ENCODE data around the gene BICC1. TPM values are rescaled to one million over a fixed set of nuclear protein-coding genes. Genes with fewer than 3 reads are reported as not detected.

Gene BICC1
- total RNA-seq, 1 donor from 2014 or later = 0.41 TPM

- no peaks in the 10 kb centered on the region for H3K27me3 ChIP-seq
- Mint-ChIP-seq H3K27me3 (ENCODE audit: insufficient read depth, low read depth) (peaks cover 3% of the 10 kb centered on the region), H3K36me3 (no peaks in the 10 kb centered on the region), H3K9me3 (peaks cover 2% of the 10 kb centered on the region), H3K27ac (no peak overlapping the region), H3K4me3 (no peak overlapping the region), H3K4me1 (peaks cover 27% of the 10 kb centered on the region)
- H3F3A ChIP-seq (ENCODE audit: low read depth) = no peaks in the 10 kb centered on the region
- no peak overlapping the region for H3K4me2 ChIP-seq
- H3K79me2 ChIP-seq (ENCODE audit: low read depth) = no peaks in the 10 kb centered on the region
- TF ChIP-seq CTCF (IDR thresholded peaks at IDR 0.05) = no peak
- no peak for TF ChIP-seq EZH2 (IDR thresholded peaks at IDR 0.05)
- TF ChIP-seq EZH2phosphoT487 (IDR thresholded peaks at IDR 0.05) = no peak
- H3K4me1 ChIP-seq = no peaks in the 10 kb centered on the region
- no peak for DNase-seq (ENCODE audit: low spot score)
- H3K9me3 ChIP-seq (ENCODE audit: low read depth) = no peaks in the 10 kb centered on the region
- no peak overlapping the region for H2AFZ ChIP-seq (replicated peaks)
- H4K20me1 ChIP-seq (ENCODE audit: low read depth) = no peaks in the 10 kb centered on the region
- H3K27ac ChIP-seq = no peak overlapping the region
- H3K4me3 ChIP-seq = no peak overlapping the region
- no peaks in the 10 kb centered on the region for H3K36me3 ChIP-seq
- H3K9ac ChIP-seq = no peak overlapping the region
These were observed 240.0 kb downstream of the BICC1 start for GRCh38 chr10:58752665-58753064.

- H3K27ac Mint-ChIP-seq = no peak overlapping the region
These were observed 240.8 kb downstream of the BICC1 start for GRCh38 chr10:58753425-58753824.

GRCh38 chr10:58754469-58755339 lies 242.0 kb downstream of the BICC1 start:
- Histone ChIP-seq H3K9ac (no peak overlapping the region), H3F3A (ENCODE audit: low read depth) (no peaks in the 10 kb centered on the region), H3K79me2 (ENCODE audit: low read depth) (no peaks in the 10 kb centered on the region), H3K36me3 (no peaks in the 10 kb centered on the region), H3K4me2 (no peak overlapping the region), H3K9me3 (ENCODE audit: low read depth) (no peaks in the 10 kb centered on the region), H3K4me3 (no peak overlapping the region), H3K27me3 (no peaks in the 10 kb centered on the region), H4K20me1 (ENCODE audit: low read depth) (no peaks in the 10 kb centered on the region), H3K27ac (no peak overlapping the region), H2AFZ (replicated peaks) (no peak overlapping the region), H3K4me1 (no peaks in the 10 kb centered on the region)
- DNase-seq (ENCODE audit: low spot score) = no peak
- no peak for TF ChIP-seq EZH2phosphoT487 (IDR thresholded peaks at IDR 0.05)
- no peak for TF ChIP-seq CTCF (IDR thresholded peaks at IDR 0.05)
- no peak for TF ChIP-seq EZH2 (IDR thresholded peaks at IDR 0.05)
- H3K4me1 Mint-ChIP-seq = peaks cover 30% of the 10 kb centered on the region
- H3K36me3 Mint-ChIP-seq = no peaks in the 10 kb centered on the region
- H3K27me3 Mint-ChIP-seq (ENCODE audit: insufficient read depth, low read depth) = peaks cover 3% of the 10 kb centered on the region
- H3K9me3 Mint-ChIP-seq = no peaks in the 10 kb centered on the region
- H3K27ac Mint-ChIP-seq = no peak overlapping the region
- no peak overlapping the region for H3K4me3 Mint-ChIP-seq

More at GRCh38 chr10:58753425-58753824, 240.8 kb downstream of the BICC1 start:
- no peak overlapping the region for H3K4me3 ChIP-seq
- Mint-ChIP-seq H3K36me3 (no peaks in the 10 kb centered on the region), H3K27me3 (ENCODE audit: insufficient read depth, low read depth) (peaks cover 3% of the 10 kb centered on the region), H3K9me3 (no peaks in the 10 kb centered on the region), H3K4me3 (no peak overlapping the region), H3K4me1 (peaks cover 30% of the 10 kb centered on the region)
- TF ChIP-seq EZH2phosphoT487 (IDR thresholded peaks at IDR 0.05) (no peak), EZH2 (IDR thresholded peaks at IDR 0.05) (no peak), CTCF (IDR thresholded peaks at IDR 0.05) (no peak)
- no peak for DNase-seq (ENCODE audit: low spot score)
- no peaks in the 10 kb centered on the region for H3K4me1 ChIP-seq
- no peak overlapping the region for H3K9ac ChIP-seq
- no peaks in the 10 kb centered on the region for H3K27me3 ChIP-seq
- no peaks in the 10 kb centered on the region for H4K20me1 ChIP-seq (ENCODE audit: low read depth)
- no peak overlapping the region for H2AFZ ChIP-seq (replicated peaks)
- H3K27ac ChIP-seq = no peak overlapping the region
- H3K9me3 ChIP-seq (ENCODE audit: low read depth) = no peaks in the 10 kb centered on the region
- H3K79me2 ChIP-seq (ENCODE audit: low read depth) = no peaks in the 10 kb centered on the region
- no peak overlapping the region for H3K4me2 ChIP-seq
- no peaks in the 10 kb centered on the region for H3K36me3 ChIP-seq
- H3F3A ChIP-seq (ENCODE audit: low read depth) = no peaks in the 10 kb centered on the region
